Gastrocnemius medialis (tissue), 4 donors: Measurements from ENCODE around the gene RNF207.

Source experiments
- CTCF ChIP-seq, 5 experiments: fragments of 450-650 bp in 3 of 5; fragments of 200-600 bp in 2 of 5; sonication (generic) in 2 of 5; IDR thresholded peaks in 4 of 5; conservative IDR thresholded peaks in 1 of 5; 1 replicate in 4 of 5; 2 replicates in 1 of 5; pipeline ENCODE4 v1.5.1; 2016 to 2019; ENCODE audit warnings: antibody characterized with exemption in 5 of 5, mild to moderate bottlenecking in 3 of 5, moderate library complexity in 3 of 5
- POLR2A ChIP-seq, 2 donors: fragments of 450-650 bp; IDR thresholded peaks; one replicate each; pipeline ENCODE4 v1.6.1; 2017; ENCODE audit warnings: antibody characterized with exemption in 2 of 2, mild to moderate bottlenecking in 2 of 2, moderate library complexity in 2 of 2

GRCh38 chr1:6162341-6162740 is 43.6 kb upstream of the RNF207 start:
- TF ChIP-seq CTCF (IDR thresholded peaks at IDR 0.05 in 4 of 5, conservative IDR thresholded peaks at IDR 0.05 in 1 of 5): no peak
- no peak for TF ChIP-seq POLR2A (IDR thresholded peaks at IDR 0.05)
